Measurements from ENCODE around the gene RPS6KB1. TPM values are rescaled to one million over a fixed set of nuclear protein-coding genes. Genes with fewer than 3 reads are reported as not detected.
A peak's percentile ranks its signal among the peaks of the same experiment; 100 is the strongest.

The RPS6KB1 gene
- total and polyA plus RNA-seq, 10 of the 15 experiments (the other 5 are each of a cell fraction or from before 2014, with no cell fraction given) = 6.6 to 33.2 (median 26.0) TPM

DNA sequence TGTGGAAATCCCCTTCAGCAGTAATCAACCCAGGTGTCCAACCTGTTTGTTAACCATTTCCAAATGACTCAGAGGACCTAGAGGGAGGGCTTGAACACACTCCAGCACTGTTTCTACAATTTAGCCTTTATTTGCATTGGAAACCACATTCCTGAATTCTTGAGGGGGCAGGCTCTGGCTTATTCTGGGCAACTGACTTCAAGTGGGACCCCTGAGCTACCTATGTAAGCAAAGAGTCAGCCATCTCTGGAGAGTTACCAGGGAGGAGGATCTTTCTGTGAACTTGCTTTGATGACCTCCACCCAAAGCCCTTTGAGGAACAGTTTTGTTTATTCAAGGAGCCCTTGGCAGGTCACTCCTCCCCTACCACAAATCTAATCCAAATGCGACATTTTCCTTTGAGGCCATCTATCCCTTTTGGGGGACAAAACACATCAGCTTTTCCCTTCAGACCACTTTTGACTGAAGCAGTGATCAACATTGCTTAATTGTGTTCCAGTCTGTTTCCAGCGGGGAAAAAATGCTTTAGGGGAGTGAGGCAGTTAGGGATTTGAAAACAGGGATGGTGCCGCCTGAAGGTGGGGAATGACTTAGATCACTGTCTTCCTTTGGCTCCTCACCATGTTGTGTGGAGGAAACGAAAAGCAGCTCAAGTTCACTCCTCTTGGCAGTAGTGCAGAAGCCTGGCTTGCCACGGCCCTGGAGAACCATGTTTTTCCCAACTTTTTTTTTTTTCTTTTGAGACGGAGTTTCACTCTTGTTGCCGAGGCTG is 46.3 kb upstream of the RPS6KB1 start:
- POLR2A ChIA-PET = interaction anchor here (0.6 to 13.3 kb wide), 13 partner anchors 9 to 455 kb away, joined by 3 to 332 read pairs (median 5); no protein-coding TSS in a partner anchor
- no peaks in the 10 kb centered on the region; a peak in 1 of 4 replicates for H3K36me3 ChIP-seq (ENCODE audit: control insufficient read depth in 2 of 2, insufficient read depth in 2 of 2, low read length in 1 of 2)
- in situ Hi-C loops (cut with MboI) = no loop called here
- peak; percentile 70 for FAIRE-seq
- peaks cover 12% of the 10 kb centered on the region for H3K79me2 ChIP-seq (ENCODE audit: control insufficient read depth, insufficient read depth, low read length)
- BruUV-seq (replicated peaks) = no TSS peak
- 0 out of 2 replicates have a peak overlapping the region, but pooled peaks have one; percentile 12 for H2AFZ ChIP-seq (ENCODE audit: control insufficient read depth, low read depth, low read length)
- H3K9ac ChIP-seq (ENCODE audit: control insufficient read depth, insufficient read depth, low read length) = peak overlapping the region; percentile 60; the same call in 1 of the 2 replicates
- CTCF ChIA-PET = interaction anchor here (0.6 to 2.6 kb wide), 6 partner anchors 9 to 107 kb away, joined by 3 to 12 read pairs (median 4); no protein-coding TSS in a partner anchor
- intact Hi-C loops (cut with micrococcal nuclease; ENCODE audit: unreplicated experiment) = loop anchor here (1.0 kb wide), 1 partner anchor 60 kb away; no protein-coding TSS in a partner anchor
- 26% methylated on average over 7 of the region's 7 CpGs for WGBS (ENCODE audit: insufficient coverage, insufficient replicate concordance, low lambda C conversion rate, missing lambda C conversion rate)
- no peaks in the 10 kb centered on the region for H3K27me3 ChIP-seq (replicated peaks in 1 of 2; ENCODE audit: control insufficient read depth in 2 of 2, insufficient read depth in 2 of 2, low read length in 1 of 2)
- ATAC-seq = peak; percentile 54
- SMC1A ChIA-PET (ENCODE audit: uncharacterized antibody, unreplicated experiment) = interaction anchor here (0.6 to 12.6 kb wide), 9 partner anchors 9 to 304 kb away, joined by 3 to 143 read pairs (median 28); no protein-coding TSS in a partner anchor
- H3K9me3 ChIP-seq (replicated peaks; ENCODE audit: control insufficient read depth, insufficient read depth, low read length) = no peaks in the 10 kb centered on the region
- RAD21 ChIA-PET (ENCODE audit: unreplicated experiment) = interaction anchor here (1.4 to 8.4 kb wide), 6 partner anchors 9 to 93 kb away, joined by 3 to 149 read pairs (median 26); no protein-coding TSS in a partner anchor
- peaks cover 55% of the 10 kb centered on the region for H3K4me1 ChIP-seq (ENCODE audit: control insufficient read depth, insufficient read depth, low read length)
- peak overlapping the region; percentile 78 for H3K4me2 ChIP-seq (ENCODE audit: control insufficient read depth, insufficient read depth)
- DNase-seq (ENCODE audit: low read depth, low spot score) = peak; percentile 91
- peak overlapping the region; percentile 28; the same call in 1 of the 2 replicates for H3K4me3 ChIP-seq
- no peaks in the 10 kb centered on the region for H4K20me1 ChIP-seq (ENCODE audit: control insufficient read depth, insufficient read depth)
- H3K27ac ChIP-seq (ENCODE audit: control insufficient read depth, insufficient read depth) = peak overlapping the region; percentile 68
- peak; percentile 31; the same call in 1 of the 2 replicates for TF ChIP-seq ZNF207 (IDR thresholded peaks at IDR 0.05; ENCODE audit: borderline replicate concordance)
- 0 out of 2 replicates have a peak, but pooled peaks have one; percentile 14 for TF ChIP-seq MEF2A (IDR thresholded peaks at IDR 0.05; ENCODE audit: insufficient read depth, low read depth, low read length)
- TF ChIP-seq BACH1 (IDR thresholded peaks at IDR 0.05; ENCODE audit: borderline replicate concordance) = peak; percentile 37; the same call in 1 of the 2 replicates
- TF ChIP-seq ETV6 (conservative IDR thresholded peaks at IDR 0.05 in 1 of 2, IDR thresholded peaks at IDR 0.05 in 1 of 2; ENCODE audit: borderline replicate concordance in 1 of 2, low read depth in 1 of 2) = peak; percentile 39 to 80; a peak in 1 of 4 replicates
- TF ChIP-seq RCOR1 (conservative IDR thresholded peaks at IDR 0.05; ENCODE audit: low read depth, low read length) = 0 out of 2 replicates have a peak, but pooled peaks have one; percentile 18
- peak; percentile 40; the same call in 1 of the 2 replicates for TF ChIP-seq CREM (IDR thresholded peaks at IDR 0.05; ENCODE audit: low read depth)
- peak; percentile 14; the same call in 1 of the 2 replicates for TF ChIP-seq TCF7 (IDR thresholded peaks at IDR 0.05; ENCODE audit: borderline replicate concordance)
- no peak for TF ChIP-seq PAX8 (IDR thresholded peaks at IDR 0.05)
- TF ChIP-seq RUNX3 (IDR thresholded peaks at IDR 0.05; ENCODE audit: low read length) = peak; percentile 79
- TF ChIP-seq POLR2AphosphoS5 (IDR thresholded peaks at IDR 0.05; ENCODE audit: low read length) = peak; percentile 42; the same call in 1 of the 2 replicates
- TF ChIP-seq MTA2 (IDR thresholded peaks at IDR 0.05; ENCODE audit: low read depth) = peak; percentile 82
- peak; percentile 65 to 76 for TF ChIP-seq EP300 (IDR thresholded peaks at IDR 0.05; ENCODE audit: borderline replicate concordance in 1 of 2, control insufficient read depth in 1 of 2, low read depth in 2 of 2, low read length in 2 of 2)
- TF ChIP-seq TAF1 (IDR thresholded peaks at IDR 0.05; ENCODE audit: borderline replicate concordance, low read depth, low read length) = no peak
- no peak for TF ChIP-seq NR2F1 (conservative IDR thresholded peaks at IDR 0.05)
- TF ChIP-seq IRF4 (IDR thresholded peaks at IDR 0.05; ENCODE audit: low read depth, low read length) = peak; percentile 65; the same call in 1 of the 2 replicates
- peak; percentile 75; the same call in 1 of the 2 replicates for TF ChIP-seq ZBED1 (IDR thresholded peaks at IDR 0.05; ENCODE audit: borderline replicate concordance)
- TF ChIP-seq RAD21 (IDR thresholded peaks at IDR 0.05; ENCODE audit: insufficient read depth, low read depth, low read length) = no peak
- TF ChIP-seq, protein P1, sequence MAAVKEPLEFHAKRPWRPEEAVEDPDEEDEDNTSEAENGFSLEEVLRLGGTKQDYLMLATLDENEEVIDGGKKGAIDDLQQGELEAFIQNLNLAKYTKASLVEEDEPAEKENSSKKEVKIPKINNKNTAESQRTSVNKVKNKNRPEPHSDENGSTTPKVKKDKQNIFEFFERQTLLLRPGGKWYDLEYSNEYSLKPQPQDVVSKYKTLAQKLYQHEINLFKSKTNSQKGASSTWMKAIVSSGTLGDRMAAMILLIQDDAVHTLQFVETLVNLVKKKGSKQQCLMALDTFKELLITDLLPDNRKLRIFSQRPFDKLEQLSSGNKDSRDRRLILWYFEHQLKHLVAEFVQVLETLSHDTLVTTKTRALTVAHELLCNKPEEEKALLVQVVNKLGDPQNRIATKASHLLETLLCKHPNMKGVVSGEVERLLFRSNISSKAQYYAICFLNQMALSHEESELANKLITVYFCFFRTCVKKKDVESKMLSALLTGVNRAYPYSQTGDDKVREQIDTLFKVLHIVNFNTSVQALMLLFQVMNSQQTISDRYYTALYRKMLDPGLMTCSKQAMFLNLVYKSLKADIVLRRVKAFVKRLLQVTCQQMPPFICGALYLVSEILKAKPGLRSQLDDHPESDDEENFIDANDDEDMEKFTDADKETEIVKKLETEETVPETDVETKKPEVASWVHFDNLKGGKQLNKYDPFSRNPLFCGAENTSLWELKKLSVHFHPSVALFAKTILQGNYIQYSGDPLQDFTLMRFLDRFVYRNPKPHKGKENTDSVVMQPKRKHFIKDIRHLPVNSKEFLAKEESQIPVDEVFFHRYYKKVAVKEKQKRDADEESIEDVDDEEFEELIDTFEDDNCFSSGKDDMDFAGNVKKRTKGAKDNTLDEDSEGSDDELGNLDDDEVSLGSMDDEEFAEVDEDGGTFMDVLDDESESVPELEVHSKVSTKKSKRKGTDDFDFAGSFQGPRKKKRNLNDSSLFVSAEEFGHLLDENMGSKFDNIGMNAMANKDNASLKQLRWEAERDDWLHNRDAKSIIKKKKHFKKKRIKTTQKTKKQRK (IDR thresholded peaks at IDR 0.05; ENCODE audit: low read depth, low read length) = no peak
- peak; percentile 77 to 94 for TF ChIP-seq IKZF2 (IDR thresholded peaks at IDR 0.05)
- peak; percentile 10 for TF ChIP-seq SP1 (IDR thresholded peaks at IDR 0.05; ENCODE audit: low read depth, low read length)
- TF ChIP-seq BCL11A (IDR thresholded peaks at IDR 0.05; ENCODE audit: low read depth, low read length) = peak; percentile 71; the same call in 1 of the 2 replicates

Data from GM12878 (cell line).